Natural killer cell (primary cell): Measurements from ENCODE around the gene GLIS1. TPM values are rescaled to one million over a fixed set of nuclear protein-coding genes. Genes with fewer than 3 reads are reported as not detected.

Experiments used
- ATAC-seq, 3 donors: fragments of 150-1000 bp in 2 of 3; fragments of 200-7000 bp in 1 of 3; cut with Tn5 transposase; 1 replicate in 1 of 3; 2 replicates in 2 of 3; pipeline ENCODE4 v1.10.0; 2021; ENCODE audit warnings: mild to moderate bottlenecking in 2 of 3, moderate library complexity in 2 of 3
- DNase-seq, 2 donors: peaks; one replicate each; pipeline versions ENCODE4 v3.0.0 to v3.0.0-alpha.2; 2013 to 2021; ENCODE audit warnings: mixed read lengths in 1 of 2
- H3K27ac ChIP-seq: one replicate; pipeline ENCODE4 v1.5.1; 2013; ENCODE audit warnings: mild to moderate bottlenecking, low read length
- H3K27me3 ChIP-seq: one replicate; pipeline ENCODE4 v1.6.1; 2013; ENCODE audit warnings: low read length; ENCODE audit not compliant: control insufficient read depth, insufficient read depth
- H3K36me3 ChIP-seq: one replicate; pipeline ENCODE4 v1.6.1; 2013; ENCODE audit warnings: low read length; ENCODE audit not compliant: control insufficient read depth, insufficient read depth
- H3K4me1 ChIP-seq: one replicate; pipeline ENCODE4 v1.6.1; 2013; ENCODE audit warnings: low read length; ENCODE audit not compliant: control insufficient read depth, insufficient read depth
- H3K4me3 ChIP-seq: one replicate; pipeline ENCODE4 v1.5.1; 2013; ENCODE audit warnings: low read length
- H3K9me3 ChIP-seq: one replicate; pipeline ENCODE4 v1.6.1; 2013; ENCODE audit warnings: low read length; ENCODE audit not compliant: control insufficient read depth, insufficient read depth
- H3K27ac Mint-ChIP-seq, 2 donors: one replicate each; pipeline ENCODE4 v1.8.0; 2022; ENCODE audit warnings: mild to moderate bottlenecking in 2 of 2, mixed read lengths in 2 of 2, moderate library complexity in 1 of 2
- H3K27me3 Mint-ChIP-seq, 2 donors: one replicate each; pipeline ENCODE4 v1.8.0; 2022; ENCODE audit warnings: low read depth in 2 of 2, mixed read lengths in 2 of 2
- H3K36me3 Mint-ChIP-seq: one replicate; pipeline ENCODE4 v1.8.0; 2022; ENCODE audit warnings: mixed read lengths
- H3K4me1 Mint-ChIP-seq, 2 donors: one replicate each; pipeline ENCODE4 v1.8.0; 2022; ENCODE audit warnings: mixed read lengths in 2 of 2
- H3K4me3 Mint-ChIP-seq: one replicate; pipeline ENCODE4 v1.8.0; 2022; ENCODE audit warnings: mild to moderate bottlenecking, moderate library complexity, mixed read lengths
- H3K9me3 Mint-ChIP-seq, 2 donors: one replicate each; pipeline ENCODE4 v1.8.0; 2022; ENCODE audit warnings: mixed read lengths in 2 of 2
- CTCF ChIP-seq: fragments of 200-600 bp; IDR thresholded peaks from one replicate; pipeline ENCODE4 v1.8.0; 2022; ENCODE audit warnings: antibody characterized with exemption
- WGBS: methylation state at CpG from one replicate; pipeline ENCODE4 v1.1.7; 2013; ENCODE audit warnings: missing lambda C conversion rate; ENCODE audit not compliant: insufficient coverage; 5-methylcytosine and 5-hydroxymethylcytosine counted together
- intact Hi-C: fragments of 100-400 bp; cut with micrococcal nuclease; formaldehyde crosslinking; loops from one replicate; pipeline ENCODE4 v1.14.2; 2022
- total RNA-seq, 4 donors: library from RNA; stranded (reverse); fragments of 120-200 nt in 1 of 4; gene quantifications; one replicate each; pipeline versions ENCODE4 v1.2.3 to v1.2.4, GENCODE V29; 2013 to 2022

The GLIS1 gene
- total RNA-seq, 3 donors from 2014 or later (not counting 1 experiment from before 2014, with no cell fraction given) = not detected

- Mint-ChIP-seq H3K36me3 (no peaks in the 10 kb centered on the region), H3K27me3 (peaks cover 49 to 51% of the 10 kb centered on the region in 2 donors), H3K9me3 (no peaks in the 10 kb centered on the region), H3K27ac (peak overlapping the region; percentile 87 to 94), H3K4me1 (peaks cover 52 to 56% of the 10 kb centered on the region in 2 donors), H3K4me3 (peak overlapping the region; percentile 45)
- Histone ChIP-seq H3K27me3 (peaks cover 7% of the 10 kb centered on the region), H3K9me3 (no peaks in the 10 kb centered on the region), H3K4me1 (peaks cover 56% of the 10 kb centered on the region), H3K27ac (no peak overlapping the region), H3K36me3 (no peaks in the 10 kb centered on the region), H3K4me3 (no peak overlapping the region)
- DNase-seq (peak in 1 of 2 donors; percentile 15), ATAC-seq (no peak)
- 95% methylated on average over 11 of the region's 11 CpGs for WGBS
- no peak for TF ChIP-seq CTCF
- intact Hi-C loops = loop anchor here (2.0 kb wide), 1 partner anchor 17 kb away; no protein-coding TSS in a partner anchor
These were observed 154.8 kb downstream of the GLIS1 start for GRCh38 chr1:53583868-53584776.

DNA sequence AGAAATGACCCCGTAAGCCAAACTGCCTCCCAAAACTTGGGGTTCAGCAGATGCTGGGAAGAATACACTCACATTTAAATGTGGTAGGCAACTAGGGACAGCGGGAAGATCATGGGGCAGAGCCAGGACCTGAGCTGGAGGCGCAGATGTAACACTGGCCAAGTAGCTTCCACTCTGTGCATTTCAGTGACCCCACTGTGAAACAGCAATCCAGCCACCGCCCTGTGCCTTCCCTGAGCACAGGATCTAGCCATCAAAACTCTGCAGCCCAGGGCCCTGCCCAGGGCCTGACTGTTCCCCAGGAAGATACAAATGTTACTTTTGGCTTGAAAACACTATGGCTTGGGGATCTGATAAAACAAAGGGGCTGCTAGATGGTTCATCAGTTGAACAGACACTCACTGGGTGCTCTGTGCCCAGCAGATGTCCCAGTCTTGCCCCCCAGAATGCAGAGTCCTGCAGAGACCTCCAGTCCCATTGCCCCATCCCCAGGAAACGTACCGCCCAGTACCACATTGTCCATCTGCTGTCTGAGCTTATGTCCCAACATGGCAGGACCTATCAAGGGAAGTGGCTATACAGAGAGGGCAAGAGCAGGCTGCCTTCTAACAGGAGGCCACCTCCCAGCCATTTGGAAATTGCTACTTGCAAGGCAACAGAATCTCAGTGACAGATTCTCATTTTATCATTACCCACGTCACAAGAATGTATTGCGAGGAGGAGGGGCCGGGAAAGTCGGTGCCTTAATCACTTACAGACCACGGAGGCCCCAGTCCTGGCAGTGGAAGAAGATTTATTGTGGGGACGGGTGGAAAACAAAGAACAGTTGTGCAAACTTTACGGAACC, 155.7 kb downstream of the GLIS1 start:
- intact Hi-C loops = loop anchor here (2.0 kb wide), 1 partner anchor 18 kb away; no protein-coding TSS in a partner anchor
- no peak for TF ChIP-seq CTCF

GRCh38 chr1:53582211-53583020, 156.5 kb downstream of the GLIS1 start:
- peaks cover 7% of the 10 kb centered on the region for H3K27me3 ChIP-seq
- no peaks in the 10 kb centered on the region for H3K36me3 ChIP-seq
- peak overlapping the region; percentile 35 for H3K4me3 Mint-ChIP-seq
- TF ChIP-seq CTCF = no peak
- DNase-seq = peak; percentile 56 to 75
- 39% methylated on average over 8 of the region's 8 CpGs for WGBS
- peak; percentile 76 to 87 (median 84) for ATAC-seq
- peaks cover 5% of the 10 kb centered on the region for H3K36me3 Mint-ChIP-seq
- H3K27ac Mint-ChIP-seq = peak overlapping the region; percentile 31 to 87
- peaks cover 56% of the 10 kb centered on the region for H3K4me1 ChIP-seq
- H3K4me1 Mint-ChIP-seq = peaks cover 52 to 56% of the 10 kb centered on the region in 2 donors
- intact Hi-C loops = loop anchor here (2.0 kb wide), 1 partner anchor 18 kb away; no protein-coding TSS in a partner anchor
- H3K9me3 ChIP-seq = no peaks in the 10 kb centered on the region
- H3K27ac ChIP-seq = peak overlapping the region; percentile 19
- no peaks in the 10 kb centered on the region for H3K9me3 Mint-ChIP-seq
- peaks cover 46 to 48% of the 10 kb centered on the region in 2 donors for H3K27me3 Mint-ChIP-seq
- H3K4me3 ChIP-seq = no peak overlapping the region

More for the DNA sequence above, 155.7 kb downstream of the GLIS1 start:
- Histone ChIP-seq H3K9me3 (no peaks in the 10 kb centered on the region), H3K4me3 (no peak overlapping the region), H3K27me3 (peaks cover 7% of the 10 kb centered on the region), H3K36me3 (no peaks in the 10 kb centered on the region), H3K27ac (no peak overlapping the region), H3K4me1 (peaks cover 56% of the 10 kb centered on the region)
- no peak for DNase-seq
- H3K27ac Mint-ChIP-seq = peak overlapping the region; percentile 31 to 87
- 94% methylated on average over 13 of the region's 13 CpGs for WGBS
- peaks cover 46 to 51% of the 10 kb centered on the region in 2 donors for H3K27me3 Mint-ChIP-seq
- peaks cover 4% of the 10 kb centered on the region for H3K36me3 Mint-ChIP-seq
- H3K9me3 Mint-ChIP-seq = no peaks in the 10 kb centered on the region
- no peak for ATAC-seq
- peak overlapping the region; percentile 26 for H3K4me3 Mint-ChIP-seq
- peaks cover 52 to 56% of the 10 kb centered on the region in 2 donors for H3K4me1 Mint-ChIP-seq
